K562 (cell line): ENCODE data around the gene MARVELD1. TPM values are rescaled to one million over a fixed set of nuclear protein-coding genes. Genes with fewer than 3 reads are reported as not detected.

Experiments
- ATAC-seq: fragments of 200-7000 bp; cut with Tn5 transposase; 3 replicates; pipeline ENCODE4 v1.9.1; 2020; ENCODE audit warnings: moderate library complexity
- BruUV-seq: library from RNA; stranded (reverse); fragments of 400-500 nt; replicated peaks from 2 replicates; lab custom pipeline; 2021; lab: Mats Ljungman, UMichigan
- CTCF ChIA-PET: fragments of 300-600 bp; formaldehyde crosslinking; extraction: SDS; loops from one replicate; lab custom pipeline; 2021; ENCODE audit warnings: low intra/inter-chr PET ratio; lab: Yijun Ruan, JAX
- POLR2A ChIA-PET: fragments of 300-600, 350-650 bp; sonication (Branson Sonifier 250); formaldehyde crosslinking; extraction: SDS; loops from one replicate; lab custom pipeline; 2021; ENCODE audit warnings: antibody characterized with exemption, inconsistent platforms; lab: Yijun Ruan, JAX
- DNase-seq, 4 experiments: peaks; one replicate each; pipeline versions ENCODE4 v3.0.0 to v3.0.0-alpha.2; 2011 to 2018; ENCODE audit warnings: low spot score in 3 of 4, mixed read lengths in 3 of 4; ENCODE audit errors: extremely low read depth in 1 of 4
- FAIRE-seq: peaks from 2 replicates; lab custom pipeline; 2011; peaks lifted over from hg19 to GRCh38; lab: Jason Lieb, UNC
- H2AFZ ChIP-seq: 2 replicates; pipeline ENCODE4 v1.6.0; 2011; ENCODE audit warnings: low read depth, low read length, control low read depth, inconsistent platforms
- H3K27ac ChIP-seq: fragments of 200-600 bp; 3 replicates; pipeline ENCODE4 v1.8.0; 2011; ENCODE audit warnings: low read depth, mild to moderate bottlenecking, control low read depth, inconsistent platforms, low read length, moderate library complexity, mixed read lengths; ENCODE audit errors: extremely low read depth
- H3K27me3 ChIP-seq, 2 experiments: fragments of 300-600 bp in 1 of 2; 2 replicates in 1 of 2; 3 replicates in 1 of 2; pipeline versions ENCODE4 v1.6.0 to v1.8.0; 2011; ENCODE audit warnings: inconsistent platforms in 2 of 2, low read length in 2 of 2, mild to moderate bottlenecking in 1 of 2, mixed read lengths in 1 of 2, moderate library complexity in 1 of 2; ENCODE audit not compliant: control insufficient read depth in 2 of 2, insufficient read depth in 2 of 2
- H3K36me3 ChIP-seq: fragments of 300-600 bp; 3 replicates; pipeline ENCODE4 v1.8.0; 2011; ENCODE audit warnings: mild to moderate bottlenecking, low read length, inconsistent platforms; ENCODE audit not compliant: control insufficient read depth, insufficient read depth
- H3K4me1 ChIP-seq, 2 experiments: fragments of 200-600 bp in 1 of 2; replicated peaks in 1 of 2; 2 replicates in 1 of 2; 3 replicates in 1 of 2; pipeline versions ENCODE4 v1.5.1 to v1.8.0; 2011; ENCODE audit warnings: inconsistent platforms in 2 of 2, low read length in 2 of 2, mild to moderate bottlenecking in 1 of 2, mixed read lengths in 1 of 2, moderate library complexity in 1 of 2; ENCODE audit not compliant: control insufficient read depth in 2 of 2, insufficient read depth in 2 of 2
- H3K4me2 ChIP-seq: 2 replicates; pipeline ENCODE4 v1.6.1; 2011; ENCODE audit warnings: low read length, control low read depth, inconsistent platforms, mixed read lengths; ENCODE audit not compliant: insufficient read depth
- H3K4me3 ChIP-seq: fragments of 200-600 bp; sonication (generic), shearing (Covaris generic); 2 replicates; pipeline ENCODE4 v1.5.1; 2016; ENCODE audit warnings: control low read depth, inconsistent platforms
- H3K79me2 ChIP-seq: fragments of 200-600 bp; 3 replicates; pipeline ENCODE4 v1.8.0; 2011; ENCODE audit warnings: low read length, inconsistent platforms; ENCODE audit not compliant: control insufficient read depth, insufficient read depth
- H3K9ac ChIP-seq, 2 experiments: 2 replicates each; pipeline versions ENCODE4 v1.6.0 to v1.6.1; 2011; ENCODE audit warnings: low read depth in 2 of 2, low read length in 2 of 2, control low read depth in 1 of 2, inconsistent platforms in 1 of 2, mild to moderate bottlenecking in 1 of 2, mixed read lengths in 1 of 2; ENCODE audit not compliant: insufficient read depth in 1 of 2
- H3K9me1 ChIP-seq: one replicate; pipeline ENCODE4 v1.6.0; 2011; ENCODE audit warnings: inconsistent platforms, mild to moderate bottlenecking, low read length, moderate library complexity; ENCODE audit not compliant: control insufficient read depth, insufficient read depth
- H3K9me3 ChIP-seq: replicated peaks from 2 replicates; pipeline ENCODE4 v1.5.1; 2011; ENCODE audit warnings: low read depth, low read length, inconsistent platforms; ENCODE audit not compliant: control insufficient read depth, insufficient read depth
- H4K20me1 ChIP-seq: replicated peaks from 2 replicates; pipeline ENCODE4 v1.6.1; 2011; ENCODE audit warnings: low read length, inconsistent platforms, mixed read lengths; ENCODE audit not compliant: control insufficient read depth, insufficient read depth
- EP400 ChIP-seq: fragments of 450-650 bp; IDR thresholded peaks from 2 replicates; pipeline ENCODE4 v1.6.1; 2017; ENCODE audit warnings: antibody characterized with exemption, mild to moderate bottlenecking, moderate library complexity
- EZH2 ChIP-seq: IDR thresholded peaks from 2 replicates; pipeline ENCODE4 v1.6.1; 2012; ENCODE audit warnings: low read depth, mild to moderate bottlenecking, inconsistent platforms, low read length, borderline replicate concordance
- NFIX ChIP-seq: fragments of 250-450 bp; sonication (Bioruptor Pico); IDR thresholded peaks from 2 replicates; pipeline ENCODE4 v1.4.0; 2020; ENCODE audit warnings: low read depth, mild to moderate bottlenecking, moderate library complexity
- NR0B1 ChIP-seq: fragments of 450-650 bp; IDR thresholded peaks from one replicate; pipeline ENCODE4 v1.6.1; 2018; ENCODE audit warnings: mild to moderate bottlenecking, moderate library complexity; ENCODE audit not compliant: partially characterized antibody
- POLR2A ChIP-seq: fragments of 450-650 bp; conservative IDR thresholded peaks from 2 replicates; pipeline ENCODE4 v1.6.1; 2016
- POLR2AphosphoS5 ChIP-seq: IDR thresholded peaks from 2 replicates; pipeline ENCODE4 v1.6.1; 2011; ENCODE audit warnings: mild to moderate bottlenecking, low read depth, low read length, moderate library complexity; ENCODE audit not compliant: control insufficient read depth, insufficient read depth
- RFX1 ChIP-seq: fragments of 450-650 bp; IDR thresholded peaks from 2 replicates; pipeline ENCODE4 v1.6.1; 2016; ENCODE audit warnings: mild to moderate bottlenecking, moderate library complexity
- SRSF3 ChIP-seq: fragments of 200-400 bp; formaldehyde crosslinking; IDR thresholded peaks from 2 replicates; pipeline ENCODE4 v1.6.1; 2016; ENCODE audit warnings: mild to moderate bottlenecking, low read length, moderate library complexity; ENCODE audit not compliant: insufficient read depth
- TFAP4 ChIP-seq: sonication (generic); formaldehyde crosslinking; IDR thresholded peaks from 2 replicates; pipeline ENCODE4 v1.8.0; 2022; ENCODE audit warnings: missing genetic modification reagents, mild to moderate bottlenecking, moderate library complexity, borderline replicate concordance
- U2AF1 ChIP-seq: fragments of 200-400 bp; formaldehyde crosslinking; optimal IDR thresholded peaks from 2 replicates; pipeline ENCODE3; 2017; ENCODE audit warnings: mild to moderate bottlenecking, low read depth, low read length, moderate library complexity
- ZNF140 ChIP-seq: fragments of 250-450 bp; sonication (Bioruptor Pico); IDR thresholded peaks from 2 replicates; pipeline ENCODE4 v1.8.0; 2021; ENCODE audit warnings: moderate library complexity, mild to moderate bottlenecking, inconsistent platforms
- ZNF175 ChIP-seq: fragments of 200-800 bp; sonication (Bioruptor generic); IDR thresholded peaks from 2 replicates; pipeline ENCODE4 v1.6.1; 2016; ENCODE audit warnings: low read depth, mild to moderate bottlenecking, missing genetic modification characterization, missing compliant biosample characterization
- ZNF197 ChIP-seq: fragments of 200-800 bp; sonication (Bioruptor generic); IDR thresholded peaks from 2 replicates; pipeline ENCODE4 v1.6.1; 2016; ENCODE audit warnings: low read depth, missing genetic modification characterization, missing compliant biosample characterization
- ZNF277 ChIP-seq: fragments of 250-450 bp; sonication (Bioruptor Pico); IDR thresholded peaks from 2 replicates; pipeline ENCODE4 v1.8.0; 2022; ENCODE audit warnings: inconsistent platforms, mild to moderate bottlenecking, moderate library complexity, borderline replicate concordance
- ZNF384 ChIP-seq: IDR thresholded peaks from 2 replicates; pipeline ENCODE4 v1.6.1; 2012; ENCODE audit warnings: low read depth, low read length, improper control_type of control experiment
- ZNF655 ChIP-seq: fragments of 250-450 bp; sonication (Bioruptor Pico); IDR thresholded peaks from 2 replicates; pipeline ENCODE4 v1.5.0; 2021
- WGBS: fragments of 100-300 bp; shearing (Covaris generic); methylation state at CpG from one replicate; pipeline ENCODE4 v1.1.6; 2016; ENCODE audit warnings: low coverage, mixed read lengths; ENCODE audit not compliant: insufficient coverage; ENCODE audit errors: missing lambda C conversion rate; 5-methylcytosine and 5-hydroxymethylcytosine counted together
- in situ Hi-C: fragments of 300-500 bp; cut with MboI; formaldehyde crosslinking; loops from 4 replicates; pipeline ENCODE4 v1.15.0; 2018; ENCODE audit warnings: inconsistent platforms, mixed read lengths
- intact Hi-C: fragments of 100-400 bp; cut with micrococcal nuclease; formaldehyde crosslinking; loops from 2 replicates; pipeline ENCODE4 v1.14.2; 2022
- polyA plus RNA-seq, 8 experiments: library from polyadenylated mRNA; depleted of rRNA in 4 of 8; stranded (reverse) in 5 of 8; unstranded in 3 of 8; fragments of >200 nt; fragmentation: Nextera tagmentation in 2 of 8; fragmentation: Illumina TruSeq in 1 of 8; extraction: Ambion mirVana in 2 of 8; extraction: Trizol in 1 of 8; gene quantifications; 2 replicates each; pipeline versions ENCODE4 v1.2.1 to v1.2.3, GENCODE V29; 2011 to 2014; ENCODE audit warnings: inconsistent platforms in 1 of 8, missing spikeins in 1 of 8
- total RNA-seq, 7 experiments: library from RNA; depleted of rRNA in 6 of 7; stranded (reverse); fragments of >200 nt in 6 of 7; fragmentation: Illumina TruSeq in 2 of 7; extraction: Trizol in 2 of 7; gene quantifications; 2 replicates each; pipeline versions ENCODE4 v1.2.1 to v1.2.3, GENCODE V29; 2011 to 2021; ENCODE audit warnings: low replicate concordance in 1 of 7

MARVELD1 gene
- total and polyA plus RNA-seq, 9 of the 15 experiments (the other 6 are each of a cell fraction or from before 2014, with no cell fraction given), result 2.7 to 12.5 (median 5.3) TPM

- Histone ChIP-seq H3K4me1 (peaks cover 41 to 52% of the 10 kb centered on the region in 2 experiments; a peak in 4 of 5 replicates), H2AFZ (peak overlapping the region; percentile 93), H3K27ac (peak overlapping the region; percentile 97), H3K4me2 (peak overlapping the region; percentile 91), H3K27me3 (no peaks in the 10 kb centered on the region), H3K9me1 (no peaks in the 10 kb centered on the region), H3K79me2 (peaks cover 32% of the 10 kb centered on the region), H3K9me3 (no peaks in the 10 kb centered on the region), H3K4me3 (peak overlapping the region; percentile 41), H3K9ac (peak overlapping the region; percentile 87 to 91), H4K20me1 (no peaks in the 10 kb centered on the region; the same call in 1 of the 2 replicates), H3K36me3 (no peaks in the 10 kb centered on the region)
- no peak for ATAC-seq
- peak in 1 of 4 experiments; percentile 38 for DNase-seq
- TSS peak; percentile 94 for BruUV-seq
- FAIRE-seq, result peak; percentile 69
- in situ Hi-C loops (no loop called here), intact Hi-C loops (loop anchor here (10.0 kb wide), 1 partner anchor 113 kb away; the partner anchor contains the start of gene ANKRD2)
- 28% methylated on average over 14 of the region's 14 CpGs for whole genome bisulfite sequencing
- POLR2A ChIA-PET, result interaction anchor here (0.7 to 2.5 kb wide), 5 partner anchors 10 to 49 kb away, joined by 3 to 9 read pairs (median 5); partner anchors contain the start of gene ZFYVE27
- CTCF ChIA-PET, result no interaction called here
- TF ChIP-seq NFIX (no peak), U2AF1 (no peak), EZH2 (no peak), EP400 (no peak), SRSF3 (no peak), POLR2A (no peak), NR0B1 (no peak), ZNF197 (CRISPR knock-in tag) (peak; percentile 87), ZNF384 (no peak), ZNF277 (CRISPR knock-in tag) (no peak), ZNF140 (CRISPR knock-in tag) (no peak), RFX1 (no peak), ZNF175 (CRISPR knock-in tag) (peak; percentile 46; the same call in 1 of the 2 replicates), ZNF655 (CRISPR knock-in tag) (no peak), POLR2AphosphoS5 (no peak), TFAP4 (no peak)
Observed at GRCh38 chr10:97687785-97688781, 25.4 kb upstream of the MARVELD1 start.
